ENCODE measurements around the gene CACNA1D. TPM values are rescaled to one million over a fixed set of nuclear protein-coding genes. Genes with fewer than 3 reads are reported as not detected.

The CACNA1D gene
- total and polyA plus RNA-seq, 8 donors = 5.3 to 22.8 (median 11.6) TPM

- Histone ChIP-seq H3K27me3 (no peaks in the 10 kb centered on the region), H3K4me3 (no peak overlapping the region), H3K4me1 (no peaks in the 10 kb centered on the region), H3K9me3 (no peaks in the 10 kb centered on the region), H3K27ac (no peak overlapping the region), H3K36me3 (no peaks in the 10 kb centered on the region)
- no peak for TF ChIP-seq CTCF (IDR thresholded peaks at IDR 0.05)
- intact Hi-C loops (cut with DNase I) = no loop called here
- WGBS, 2 donors = 80 to 82% methylated on average over 16 of the region's 16 CpGs
- FAIRE-seq (no peak), ATAC-seq (no peak), DNase-seq (no peak)
Measured at GRCh38 chr3:53800041-53800906, 305.9 kb downstream of the CACNA1D start.

- FAIRE-seq = no peak
- DNase-seq = no peak
- no peaks in the 10 kb centered on the region for H3K27me3 ChIP-seq
- H3K4me3 ChIP-seq = no peak overlapping the region
- no peaks in the 10 kb centered on the region for H3K9me3 ChIP-seq
- no peak for TF ChIP-seq CTCF (IDR thresholded peaks at IDR 0.05)
- no peaks in the 10 kb centered on the region for H3K36me3 ChIP-seq
- no peak overlapping the region for H3K27ac ChIP-seq
- ATAC-seq = no peak
- peaks cover 0 to under 1% (median 0%) of the 10 kb centered on the region in 3 donors for H3K4me1 ChIP-seq
- intact Hi-C loops (cut with DNase I) = no loop called here
- WGBS, 2 donors = 90 to 91% methylated on average over 9 of the region's 9 CpGs
Measured at GRCh38 chr3:53801319-53801718, 306.9 kb downstream of the CACNA1D start.

GRCh38 chr3:53802256-53802880, 308.0 kb downstream of the CACNA1D start:
- TF ChIP-seq CTCF (IDR thresholded peaks at IDR 0.05) = no peak
- no peak for DNase-seq
- H3K9me3 ChIP-seq = no peaks in the 10 kb centered on the region
- FAIRE-seq = no peak
- H3K4me1 ChIP-seq = peaks cover 5 to 11% (median 7%) of the 10 kb centered on the region in 3 donors
- H3K27ac ChIP-seq = no peak overlapping the region
- H3K27me3 ChIP-seq = no peaks in the 10 kb centered on the region
- no peaks in the 10 kb centered on the region for H3K36me3 ChIP-seq
- 83 to 85% methylated on average over 8 of the region's 8 CpGs for WGBS, 2 donors
- intact Hi-C loops (cut with DNase I) = no loop called here
- ATAC-seq = no peak
- no peak overlapping the region for H3K4me3 ChIP-seq

- Histone ChIP-seq H3K27ac (no peak overlapping the region), H3K9me3 (no peaks in the 10 kb centered on the region)
- FAIRE-seq = no peak
Measured at GRCh38 chr3:53803124-53803815, 308.9 kb downstream of the CACNA1D start.

More at GRCh38 chr3:53803124-53803815, 308.9 kb downstream of the CACNA1D start:
- Histone ChIP-seq H3K36me3 (no peaks in the 10 kb centered on the region), H3K4me1 (peaks cover 5 to 11% (median 9%) of the 10 kb centered on the region in 3 donors), H3K4me3 (no peak overlapping the region), H3K27me3 (no peaks in the 10 kb centered on the region)
- ATAC-seq (no peak), DNase-seq (peak in 1 of 6 donors; percentile 49)
- TF ChIP-seq CTCF (IDR thresholded peaks at IDR 0.05) = no peak
- intact Hi-C loops (cut with DNase I) = no loop called here
- WGBS, 2 donors = 85 to 88% methylated on average over 18 of the region's 18 CpGs
